HG02885 (cell line): ENCODE data around the gene RBM38.

Experiments used
- ATAC-seq: cut with Tn5 transposase; IDR thresholded peaks from one replicate; pipeline ENCODE4 v1.9.1; 2021; ENCODE audit warnings: mild to moderate bottlenecking; ENCODE audit not compliant: unreplicated experiment, poor library complexity

RBM38 gene

GRCh38 chr20:57432480-57432861 lies 41.3 kb downstream of the RBM38 start:
- ATAC-seq = no peak

DNA sequence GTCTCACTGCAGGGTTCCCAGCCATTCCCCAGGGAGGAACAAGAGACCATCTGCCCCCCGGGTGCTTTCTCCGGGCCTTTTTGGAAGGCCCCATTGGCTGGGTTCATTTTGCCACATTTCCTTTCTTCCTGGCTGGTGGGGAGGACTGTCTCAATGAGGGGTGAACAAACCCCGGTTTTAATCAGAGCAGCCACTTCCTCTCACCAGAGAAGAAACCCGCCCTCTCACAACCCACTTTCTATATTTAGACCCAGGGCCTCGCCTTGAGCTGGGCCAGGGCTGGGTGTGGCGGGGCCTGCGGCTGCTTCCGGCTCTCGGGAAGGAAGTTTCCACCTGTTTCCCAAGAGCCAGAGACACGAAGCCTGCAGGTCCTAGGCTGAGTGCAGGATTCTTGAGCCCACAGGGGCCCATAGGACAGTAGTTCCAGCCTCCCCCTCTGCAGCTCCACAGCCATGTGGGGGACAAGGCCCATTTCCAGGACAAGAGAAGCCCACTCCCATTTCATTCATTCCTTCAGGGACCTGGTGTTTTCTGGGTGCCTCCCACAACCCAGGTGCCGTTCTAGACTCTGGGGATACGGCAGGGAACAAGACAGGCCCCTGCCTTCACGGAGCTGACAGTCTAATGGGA lies 41.8 kb downstream of the RBM38 start:
- peak; percentile 93 for ATAC-seq

DNA sequence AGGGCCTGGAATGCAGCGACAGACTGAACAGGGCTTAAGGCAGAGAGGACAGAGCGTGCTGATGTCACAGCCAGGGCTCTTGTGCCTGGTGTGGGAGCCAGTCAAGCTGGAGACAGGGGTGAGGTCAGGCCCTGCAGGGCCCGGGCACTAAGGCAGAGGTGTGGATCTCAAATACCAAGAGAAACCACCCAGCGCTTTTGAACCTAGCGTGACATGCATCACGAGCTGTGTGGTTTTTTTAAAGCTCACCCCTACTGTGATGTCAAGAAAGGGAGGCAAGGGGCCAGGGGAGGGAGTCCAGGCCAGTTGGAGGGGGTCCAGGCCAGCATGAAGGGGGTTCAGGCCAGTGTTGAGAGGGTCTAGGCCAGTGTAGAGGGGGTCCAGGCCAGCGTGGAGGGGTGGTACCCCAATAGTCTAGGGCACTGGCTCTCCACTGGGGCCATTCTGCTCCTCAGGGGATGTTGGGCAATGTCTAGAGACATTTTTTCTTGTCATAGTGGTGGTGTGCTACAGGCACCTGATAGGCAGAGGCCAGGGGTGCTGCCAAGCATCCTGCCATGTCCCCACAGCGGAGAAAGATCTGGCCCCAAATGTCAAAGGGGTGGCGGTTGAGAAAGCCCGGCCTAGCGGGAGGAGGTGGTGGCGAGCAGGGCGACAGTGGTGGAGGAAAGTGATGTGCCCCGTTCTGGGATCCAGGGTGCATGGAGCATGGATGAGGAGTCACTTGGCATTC lies 42.6 kb downstream of the RBM38 start:
- no peak for ATAC-seq

- no peak for ATAC-seq
Observed at GRCh38 chr20:57434390-57434700, 43.1 kb downstream of the RBM38 start.

- no peak for ATAC-seq
Observed at GRCh38 chr20:57435105-57435497, 43.9 kb downstream of the RBM38 start.

- no peak for ATAC-seq
Observed at GRCh38 chr20:57435498-57436222, 44.5 kb downstream of the RBM38 start.

GRCh38 chr20:57436223-57436545 lies 45.0 kb downstream of the RBM38 start:
- ATAC-seq = no peak

- no peak for ATAC-seq
Observed at GRCh38 chr20:57437267-57437666, 46.1 kb downstream of the RBM38 start.

DNA sequence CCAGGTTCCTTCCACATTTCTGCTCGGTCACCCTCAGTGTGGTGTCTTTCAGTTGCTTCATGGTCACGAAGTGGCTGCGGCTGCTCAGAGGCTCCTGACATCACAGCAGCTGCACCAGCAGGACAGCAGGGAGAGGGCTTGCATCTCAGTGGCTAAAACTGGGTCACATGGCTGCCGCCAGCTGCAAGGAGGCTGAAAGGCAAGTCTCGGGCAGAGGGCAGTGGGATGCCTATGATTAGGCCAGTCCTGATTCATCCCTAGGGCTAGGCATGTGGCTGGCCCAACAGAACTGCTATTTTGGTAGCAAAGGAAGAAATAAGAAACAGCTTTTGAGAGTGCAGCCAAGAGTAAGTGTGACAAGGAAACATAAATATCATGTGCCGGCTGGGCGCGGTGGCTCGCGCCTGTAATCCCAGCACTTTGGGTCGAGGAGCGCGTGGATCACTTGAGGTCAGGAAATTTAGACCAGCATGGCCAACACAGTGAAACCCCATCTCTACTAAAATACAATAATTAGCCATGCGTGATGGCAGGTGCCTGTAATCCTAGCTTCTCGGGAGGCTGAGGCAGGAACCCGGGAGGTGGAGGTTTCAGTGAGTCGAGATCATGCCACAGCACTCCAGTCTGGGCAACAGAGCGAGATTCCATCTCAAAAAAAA lies 46.6 kb downstream of the RBM38 start:
- ATAC-seq = no peak

- no peak for ATAC-seq
Observed at GRCh38 chr20:57438552-57438951, 47.4 kb downstream of the RBM38 start.

DNA sequence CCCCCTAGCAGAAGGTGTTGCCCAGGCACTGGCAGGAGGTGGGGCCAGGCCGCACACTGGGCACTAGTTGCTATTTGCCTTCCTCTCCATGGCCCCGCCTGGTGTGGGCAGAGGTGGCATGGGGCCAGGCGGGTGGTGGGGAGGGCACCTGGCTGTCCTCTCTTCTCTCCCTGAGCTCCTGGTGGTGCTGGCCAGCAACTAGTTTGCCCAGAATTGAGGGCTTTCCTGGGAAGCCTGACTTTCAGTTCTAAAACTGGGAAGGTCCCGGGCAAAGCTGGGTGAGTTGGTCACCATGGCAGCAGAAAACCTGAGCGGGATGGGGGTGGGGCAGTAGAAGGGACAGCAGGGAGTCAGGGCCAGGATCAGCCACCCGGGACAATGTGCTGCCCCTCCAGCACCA lies 48.2 kb downstream of the RBM38 start:
- no peak for ATAC-seq

GRCh38 chr20:57439993-57440392 lies 48.8 kb downstream of the RBM38 start:
- ATAC-seq = no peak

- no peak for ATAC-seq
Observed at GRCh38 chr20:57440678-57441509, 49.7 kb downstream of the RBM38 start.

- no peak for ATAC-seq
Observed at GRCh38 chr20:57441510-57442154, 50.4 kb downstream of the RBM38 start.

DNA sequence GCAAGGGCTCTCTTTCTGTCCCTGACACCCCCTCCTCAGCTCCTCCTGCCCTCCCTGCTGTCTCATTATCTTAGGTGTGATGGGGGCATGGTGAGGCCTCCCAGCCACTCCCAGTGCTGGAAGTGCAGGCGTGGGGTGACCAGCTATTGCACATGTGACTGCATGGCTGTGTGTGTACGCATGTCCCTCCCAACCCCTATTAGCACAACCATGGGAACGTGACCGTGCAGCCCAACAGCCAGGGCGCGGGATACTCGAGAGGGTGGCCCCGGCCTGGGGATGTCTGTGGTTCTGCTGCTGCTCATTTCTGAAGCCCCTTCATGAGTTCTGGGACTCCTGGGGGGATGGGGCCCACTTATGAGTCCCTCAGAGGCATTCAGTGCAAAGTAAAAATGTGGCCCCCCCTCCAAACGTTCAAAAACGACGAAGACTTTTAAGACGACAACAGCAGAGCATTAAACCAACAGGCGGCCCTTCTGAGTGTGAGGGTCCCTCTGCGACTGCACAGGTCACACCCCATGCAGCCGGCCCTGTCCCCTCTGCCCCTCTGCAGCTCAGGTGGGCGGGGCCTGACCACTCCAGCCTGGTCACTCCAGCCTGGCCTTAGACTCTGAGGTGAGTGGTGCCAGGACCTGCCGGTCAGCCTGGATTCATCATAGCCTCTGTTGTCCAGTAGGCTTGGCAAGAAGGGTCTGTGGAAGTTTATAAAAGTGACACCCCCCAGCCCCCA lies 51.1 kb downstream of the RBM38 start:
- ATAC-seq = no peak

GRCh38 chr20:57442888-57443239 lies 51.7 kb downstream of the RBM38 start:
- no peak for ATAC-seq

DNA sequence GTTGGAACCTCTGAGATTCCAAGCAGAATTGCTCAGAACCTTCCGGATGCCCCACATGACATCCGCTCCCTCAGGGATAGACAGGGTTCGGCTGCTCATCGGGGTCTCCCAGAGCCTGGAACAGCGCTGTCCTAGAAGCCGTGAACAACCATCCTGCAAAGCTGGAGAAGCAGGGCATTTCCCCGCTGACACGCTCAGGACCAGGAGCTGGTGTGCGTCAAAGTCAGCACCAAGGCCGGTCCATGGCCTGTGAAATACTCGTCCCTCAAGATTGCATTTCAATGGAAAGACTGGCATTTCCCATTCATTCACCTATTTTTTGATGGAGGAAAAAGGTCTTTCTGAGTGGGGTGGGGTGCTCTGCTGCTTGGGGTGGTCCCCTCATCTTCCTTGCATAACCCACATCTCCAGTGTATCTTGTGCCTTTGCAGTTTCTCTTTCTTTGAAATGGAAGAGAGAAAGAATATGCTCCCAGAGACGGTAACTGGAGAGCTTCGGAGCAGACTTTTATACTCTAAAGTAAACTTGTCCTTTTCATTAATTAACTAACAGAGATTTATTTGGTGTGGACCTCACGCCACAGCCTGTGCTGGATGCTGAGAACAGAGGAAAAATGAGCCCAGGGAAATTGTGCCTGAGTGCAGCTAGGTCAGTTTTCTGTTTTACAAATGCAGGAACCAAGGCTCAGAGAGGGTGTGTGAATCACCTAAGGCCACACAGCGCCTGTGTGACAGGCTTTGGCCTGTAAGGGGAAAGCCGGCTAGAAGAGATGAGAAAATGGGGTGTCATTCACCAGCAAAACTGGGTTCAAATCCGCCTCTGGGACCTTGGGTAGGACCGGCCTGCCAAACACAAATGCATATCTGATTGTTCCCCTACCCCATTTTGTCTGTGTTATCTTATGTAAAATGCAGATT lies 52.4 kb downstream of the RBM38 start:
- ATAC-seq = no peak

GRCh38 chr20:57444394-57445048 lies 53.3 kb downstream of the RBM38 start:
- ATAC-seq = no peak
